Upper lobe of right lung (tissue), 1 donor: ENCODE results near the gene ADM2. TPM values are rescaled to one million over a fixed set of nuclear protein-coding genes. Genes with fewer than 3 reads are reported as not detected.

ENCODE experiments used
- ATAC-seq: fragments of 200-7000 bp; cut with Tn5 transposase; one replicate; pipeline ENCODE4 v1.9.1; 2020; ENCODE audit warnings: mild to moderate bottlenecking, moderate library complexity
- DNase-seq: peaks from one replicate; pipeline ENCODE4 v3.0.0-alpha.2; 2020
- H3K27ac ChIP-seq: fragments of 200-600 bp; one replicate; pipeline ENCODE4 v1.8.0; 2022
- H3K27me3 ChIP-seq: fragments of 200-600 bp; one replicate; pipeline ENCODE4 v1.8.0; 2022; ENCODE audit warnings: mild to moderate bottlenecking
- H3K36me3 ChIP-seq: fragments of 200-600 bp; one replicate; pipeline ENCODE4 v1.8.0; 2022
- H3K4me1 ChIP-seq: fragments of 200-600 bp; one replicate; pipeline ENCODE4 v1.8.0; 2022
- H3K4me3 ChIP-seq: fragments of 200-600 bp; one replicate; pipeline ENCODE4 v1.8.0; 2022; ENCODE audit warnings: mild to moderate bottlenecking
- H3K9me3 ChIP-seq: fragments of 200-600 bp; one replicate; pipeline ENCODE4 v1.8.0; 2022
- CTCF ChIP-seq: fragments of 200-600 bp; IDR thresholded peaks from one replicate; pipeline ENCODE4 v1.8.0; 2022; ENCODE audit warnings: antibody characterized with exemption
- intact Hi-C: fragments of 100-400 bp; cut with DNase I; formaldehyde crosslinking; loops from one replicate; pipeline ENCODE4 v1.11.0; 2022
- total RNA-seq: library from RNA; stranded (reverse); fragmentation: NEBNext Ultra II Directional; extraction: Animal tissue kit (Norgen Biotek cat#: 25700); gene quantifications from one replicate; pipeline ENCODE4 v1.2.1, GENCODE V29; 2021
- donor health status: DM: no; HTN: yes; CAD: no; lungs with severe emphysema.

The ADM2 gene
- total RNA-seq, 1 donor from 2014 or later: 2.6 TPM

- TF ChIP-seq CTCF: no peak
- DNase-seq: no peak
- Histone ChIP-seq H3K4me3 (no peak overlapping the region), H3K27ac (no peak overlapping the region), H3K9me3 (no peaks in the 10 kb centered on the region), H3K36me3 (peaks cover 83% of the 10 kb centered on the region), H3K4me1 (no peaks in the 10 kb centered on the region), H3K27me3 (no peaks in the 10 kb centered on the region)
- peak; percentile 2 for ATAC-seq
- intact Hi-C loops: no loop called here
Observed at GRCh38 chr22:50436015-50436830, 45.1 kb upstream of the ADM2 start.

GRCh38 chr22:50436841-50437341, 44.5 kb upstream of the ADM2 start:
- ATAC-seq (peak; percentile 3), DNase-seq (no peak)
- peaks cover 83% of the 10 kb centered on the region for H3K36me3 ChIP-seq
- H3K9me3 ChIP-seq: no peaks in the 10 kb centered on the region
- H3K4me3 ChIP-seq: no peak overlapping the region
- no peak overlapping the region for H3K27ac ChIP-seq
- H3K4me1 ChIP-seq: no peaks in the 10 kb centered on the region
- intact Hi-C loops: no loop called here
- TF ChIP-seq CTCF: no peak
- no peaks in the 10 kb centered on the region for H3K27me3 ChIP-seq

GRCh38 chr22:50437511-50438304, 43.6 kb upstream of the ADM2 start:
- no peak for TF ChIP-seq CTCF

GRCh38 chr22:50438305-50439275, 42.8 kb upstream of the ADM2 start:
- no peak for ATAC-seq
- no peak for DNase-seq

More at GRCh38 chr22:50437511-50438304, 43.6 kb upstream of the ADM2 start:
- DNase-seq (no peak), ATAC-seq (no peak)
- no peak overlapping the region for H3K4me3 ChIP-seq
- H3K4me1 ChIP-seq: no peaks in the 10 kb centered on the region
- no peaks in the 10 kb centered on the region for H3K27me3 ChIP-seq
- no peak overlapping the region for H3K27ac ChIP-seq
- intact Hi-C loops: no loop called here
- no peaks in the 10 kb centered on the region for H3K9me3 ChIP-seq
- peaks cover 81% of the 10 kb centered on the region for H3K36me3 ChIP-seq

More at GRCh38 chr22:50438305-50439275, 42.8 kb upstream of the ADM2 start:
- no peak for TF ChIP-seq CTCF
- Histone ChIP-seq H3K4me3 (no peak overlapping the region), H3K9me3 (no peaks in the 10 kb centered on the region), H3K27ac (no peak overlapping the region), H3K27me3 (no peaks in the 10 kb centered on the region), H3K4me1 (no peaks in the 10 kb centered on the region), H3K36me3 (peaks cover 79% of the 10 kb centered on the region)
- intact Hi-C loops: no loop called here
